Measurements from ENCODE around the gene PRMT7. TPM values are rescaled to one million over a fixed set of nuclear protein-coding genes. Genes with fewer than 3 reads are reported as not detected.

PRMT7 gene
- total and polyA plus RNA-seq, 8 donors, result 11.6 to 47.9 (median 17.9) TPM

DNA sequence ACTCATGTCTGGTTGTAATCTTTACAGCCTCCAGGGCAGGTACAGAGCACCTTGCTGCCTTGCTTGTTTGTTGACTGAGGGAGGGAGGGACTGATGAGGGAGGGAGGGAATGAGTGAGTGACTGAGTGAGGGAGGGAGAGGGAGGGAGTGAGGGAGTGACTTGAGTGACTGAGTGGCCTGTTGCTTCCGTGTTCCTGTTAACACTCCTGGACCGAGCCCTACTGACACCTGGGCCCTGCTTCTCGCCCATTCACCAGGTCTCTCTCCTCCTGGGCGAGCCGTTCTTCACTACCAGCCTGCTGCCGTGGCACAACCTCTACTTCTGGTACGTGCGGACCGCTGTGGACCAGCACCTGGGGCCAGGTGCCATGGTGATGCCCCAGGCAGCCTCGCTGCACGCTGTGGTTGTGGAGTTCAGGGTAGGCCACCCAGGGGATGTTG is 41.2 kb downstream of the PRMT7 start:
- TF ChIP-seq, protein P1, sequence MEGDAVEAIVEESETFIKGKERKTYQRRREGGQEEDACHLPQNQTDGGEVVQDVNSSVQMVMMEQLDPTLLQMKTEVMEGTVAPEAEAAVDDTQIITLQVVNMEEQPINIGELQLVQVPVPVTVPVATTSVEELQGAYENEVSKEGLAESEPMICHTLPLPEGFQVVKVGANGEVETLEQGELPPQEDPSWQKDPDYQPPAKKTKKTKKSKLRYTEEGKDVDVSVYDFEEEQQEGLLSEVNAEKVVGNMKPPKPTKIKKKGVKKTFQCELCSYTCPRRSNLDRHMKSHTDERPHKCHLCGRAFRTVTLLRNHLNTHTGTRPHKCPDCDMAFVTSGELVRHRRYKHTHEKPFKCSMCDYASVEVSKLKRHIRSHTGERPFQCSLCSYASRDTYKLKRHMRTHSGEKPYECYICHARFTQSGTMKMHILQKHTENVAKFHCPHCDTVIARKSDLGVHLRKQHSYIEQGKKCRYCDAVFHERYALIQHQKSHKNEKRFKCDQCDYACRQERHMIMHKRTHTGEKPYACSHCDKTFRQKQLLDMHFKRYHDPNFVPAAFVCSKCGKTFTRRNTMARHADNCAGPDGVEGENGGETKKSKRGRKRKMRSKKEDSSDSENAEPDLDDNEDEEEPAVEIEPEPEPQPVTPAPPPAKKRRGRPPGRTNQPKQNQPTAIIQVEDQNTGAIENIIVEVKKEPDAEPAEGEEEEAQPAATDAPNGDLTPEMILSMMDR (IDR thresholded peaks at IDR 0.05), result no peak
- ATAC-seq, result peak; percentile 69 to 88 (median 81)
- WGBS, 2 donors, result 85 to 88% methylated on average over 11 of the region's 11 CpGs
- Histone ChIP-seq H3K4me1 (no peaks in the 10 kb centered on the region), H3K27me3 (no peaks in the 10 kb centered on the region), H3K4me3 (no peak overlapping the region), H3K36me3 (peaks cover 0 to 34% (median 17%) of the 10 kb centered on the region in 3 donors), H3K27ac (no peak overlapping the region), H3K9me3 (no peaks in the 10 kb centered on the region)
- intact Hi-C loops (cut with DNase I), result no loop called here
- peak in 2 of 6 donors; percentile 16 to 45 for DNase-seq
- no peak for FAIRE-seq

DNA sequence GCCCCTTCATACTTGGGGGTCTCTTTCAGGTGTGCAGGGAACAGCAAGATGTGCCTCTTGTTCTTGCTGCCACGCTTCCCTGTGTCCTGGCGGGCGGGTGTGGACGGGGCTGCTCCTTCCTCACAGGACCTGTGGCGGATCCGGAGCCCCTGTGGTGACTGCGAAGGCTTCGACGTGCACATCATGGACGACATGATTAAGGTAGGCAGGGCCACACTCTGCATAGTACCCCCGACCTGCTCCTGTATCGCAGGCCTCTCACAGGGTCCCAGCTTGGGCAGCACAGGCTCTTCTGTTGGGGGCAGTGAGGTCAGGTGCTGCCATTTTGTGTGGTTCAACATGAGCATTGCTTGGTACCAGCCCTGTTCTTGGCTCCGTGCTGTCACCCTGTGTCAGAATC is 42.5 kb downstream of the PRMT7 start:
- ATAC-seq (no peak), FAIRE-seq (no peak), DNase-seq (peak in 1 of 6 donors; percentile 45)
- Histone ChIP-seq H3K27me3 (no peaks in the 10 kb centered on the region), H3K27ac (no peak overlapping the region), H3K36me3 (peaks cover 0 to 37% (median 16%) of the 10 kb centered on the region in 3 donors), H3K4me1 (no peaks in the 10 kb centered on the region), H3K9me3 (no peaks in the 10 kb centered on the region), H3K4me3 (no peak overlapping the region)
- TF ChIP-seq, protein P1 (IDR thresholded peaks at IDR 0.05), result no peak
- WGBS, 2 donors, result 82 to 88% methylated on average over 13 of the region's 13 CpGs
- intact Hi-C loops (cut with DNase I), result no loop called here

DNA sequence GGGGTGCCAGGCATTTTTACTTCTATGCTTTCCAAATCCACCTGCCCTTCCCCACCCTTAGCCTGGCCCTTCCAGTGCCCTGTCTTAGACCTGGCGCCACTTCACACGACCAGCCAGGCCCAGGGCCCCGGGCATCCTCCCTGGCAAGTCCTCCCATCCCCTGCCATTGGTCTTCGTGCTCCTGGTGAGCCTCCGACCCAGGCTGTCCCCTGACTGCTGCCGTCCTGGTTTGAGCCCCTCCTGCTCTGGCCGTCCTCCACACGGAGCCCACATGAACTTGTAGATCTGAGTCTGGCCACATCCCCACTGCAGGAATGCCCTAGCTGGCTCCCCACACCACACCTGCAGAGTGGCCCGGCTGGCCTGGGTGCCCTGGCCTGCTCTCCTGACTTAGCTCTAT is 44.0 kb downstream of the PRMT7 start:
- TF ChIP-seq, protein P1 (IDR thresholded peaks at IDR 0.05), result no peak
- DNase-seq (peak in 1 of 6 donors; percentile 46), FAIRE-seq (no peak)

DNA sequence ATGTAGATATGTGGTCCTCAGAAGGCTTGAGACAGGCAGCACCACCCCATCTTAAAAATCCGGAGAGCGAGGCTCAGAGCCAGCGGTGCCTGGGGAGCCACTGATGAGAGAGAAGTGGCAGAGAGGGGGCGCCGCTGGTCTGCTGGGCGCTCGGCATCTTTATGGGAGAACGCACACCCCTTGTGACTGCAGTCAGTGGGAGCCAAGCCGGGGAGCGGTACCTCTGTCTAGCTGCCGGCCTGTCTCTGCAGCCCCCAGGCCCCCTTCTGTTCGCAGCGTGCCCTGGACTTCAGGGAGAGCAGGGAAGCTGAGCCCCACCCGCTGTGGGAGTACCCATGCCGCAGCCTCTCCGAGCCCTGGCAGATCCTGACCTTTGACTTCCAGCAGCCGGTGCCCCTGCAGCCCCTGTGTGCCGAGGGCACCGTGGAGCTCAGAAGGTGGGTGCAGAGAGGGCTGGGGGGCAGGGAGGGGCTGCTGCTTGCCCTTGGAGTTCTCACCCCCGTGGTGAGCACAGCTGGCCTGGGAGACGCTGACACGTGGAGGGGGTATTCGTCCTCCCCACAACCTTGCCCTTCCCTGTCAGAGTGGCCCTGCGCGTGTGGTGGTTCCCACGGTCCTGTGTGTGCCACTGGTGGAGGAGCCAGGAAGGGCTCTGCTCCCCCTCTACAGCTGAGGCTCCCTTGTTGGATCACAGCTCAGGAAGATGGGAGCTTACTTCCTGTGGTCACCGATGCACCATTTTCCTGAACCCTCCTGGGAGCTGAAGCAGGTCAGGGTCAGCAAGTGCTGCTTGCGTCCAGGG is 44.8 kb downstream of the PRMT7 start:
- FAIRE-seq (no peak), DNase-seq (peak in 1 of 6 donors; percentile 58), ATAC-seq (no peak)
- H3K27ac ChIP-seq, result no peak overlapping the region
- H3K9me3 ChIP-seq, result no peaks in the 10 kb centered on the region
- H3K4me1 ChIP-seq, result no peaks in the 10 kb centered on the region
- WGBS, 2 donors, result 87 to 88% methylated on average over 26 to 28 of the region's 28 CpGs
- TF ChIP-seq, protein P1 (IDR thresholded peaks at IDR 0.05), result no peak
- no peaks in the 10 kb centered on the region for H3K27me3 ChIP-seq
- H3K36me3 ChIP-seq, result peaks cover 0 to 40% (median 16%) of the 10 kb centered on the region in 3 donors
- intact Hi-C loops (cut with DNase I), result no loop called here
- no peak overlapping the region for H3K4me3 ChIP-seq

More for the DNA sequence above, 44.0 kb downstream of the PRMT7 start:
- Histone ChIP-seq H3K9me3 (no peaks in the 10 kb centered on the region), H3K36me3 (peaks cover 0 to 40% (median 16%) of the 10 kb centered on the region in 3 donors), H3K4me3 (no peak overlapping the region), H3K27ac (no peak overlapping the region), H3K4me1 (no peaks in the 10 kb centered on the region), H3K27me3 (no peaks in the 10 kb centered on the region)
- 92 to 96% methylated on average over 9 of the region's 9 CpGs for WGBS, 2 donors
- no peak for ATAC-seq
- intact Hi-C loops (cut with DNase I), result no loop called here

Data from pancreas (tissue), 10 donors.